H54 (cell line): Measurements from ENCODE around the gene CASK.

Experiments used
- DNase-seq: peaks from one replicate; pipeline ENCODE4 v3.0.0; 2011; ENCODE audit warnings: low spot score, mixed read lengths; ENCODE audit not compliant: insufficient read length
- FAIRE-seq: peaks from 3 replicates; lab custom pipeline; 2011; peaks lifted over from hg19 to GRCh38; lab: Jason Lieb, UNC
- POLR2A ChIP-seq: IDR thresholded peaks from 2 replicates; pipeline ENCODE4 v1.6.1; 2011; ENCODE audit warnings: low read depth, mild to moderate bottlenecking, low read length

CASK gene

DNA sequence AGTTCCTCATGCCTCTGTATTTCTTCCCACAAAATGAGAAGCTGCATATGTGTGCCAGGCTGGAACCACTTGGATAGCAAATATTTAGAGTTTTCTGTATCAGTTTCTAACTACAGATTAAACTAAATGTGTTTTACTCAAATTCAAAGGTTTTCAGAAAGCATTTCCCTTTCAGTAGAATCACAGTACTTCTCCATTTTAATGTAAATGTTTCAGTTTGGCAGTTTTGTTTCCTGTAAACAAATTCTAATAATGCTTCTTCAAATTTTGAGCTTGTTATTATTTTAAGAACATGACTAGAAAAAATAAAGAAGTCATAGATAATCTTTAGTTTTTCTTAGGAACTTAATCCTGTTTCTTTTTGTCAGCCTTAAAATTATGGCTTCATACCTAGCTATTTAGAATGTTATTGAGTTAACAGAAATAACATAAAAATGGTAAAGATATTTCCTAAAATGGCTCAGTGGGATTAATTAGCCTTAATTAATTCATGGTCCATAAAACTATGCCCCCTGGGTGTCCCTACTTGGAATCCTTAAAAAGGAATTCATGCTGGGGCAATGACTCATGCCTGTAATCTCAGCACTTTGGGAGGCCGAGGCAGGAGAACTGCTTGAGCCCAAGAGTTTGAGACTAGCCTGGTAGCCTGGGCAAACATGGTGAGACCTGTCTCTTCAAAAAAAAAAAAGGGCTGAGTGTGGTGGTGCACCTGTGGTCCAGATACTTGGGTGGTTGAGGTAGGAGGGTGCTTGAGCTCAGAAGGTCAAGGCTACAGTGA lies 318.4 kb downstream of the CASK start:
- FAIRE-seq: no peak
- DNase-seq: no peak
- no peak for TF ChIP-seq POLR2A

DNA sequence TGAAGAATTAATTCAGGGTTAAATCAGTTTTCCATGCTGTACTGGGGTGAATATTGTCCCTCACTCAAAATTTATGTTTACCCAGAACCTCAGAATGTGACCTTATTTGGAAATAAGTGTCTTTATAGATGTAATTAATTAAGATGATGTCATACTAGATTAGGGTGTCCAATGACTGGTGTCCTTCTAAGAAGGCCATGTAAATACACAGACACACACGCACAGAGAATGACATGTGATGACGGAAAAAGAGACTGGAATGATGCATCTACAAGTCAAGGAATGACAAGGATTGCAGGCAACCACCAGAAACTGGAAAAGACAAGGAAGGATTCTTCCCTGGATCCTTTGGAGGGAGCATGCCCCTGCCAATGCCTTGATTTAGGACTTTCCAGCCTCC lies 319.2 kb downstream of the CASK start:
- TF ChIP-seq POLR2A: no peak
- no peak for DNase-seq
- no peak for FAIRE-seq

DNA sequence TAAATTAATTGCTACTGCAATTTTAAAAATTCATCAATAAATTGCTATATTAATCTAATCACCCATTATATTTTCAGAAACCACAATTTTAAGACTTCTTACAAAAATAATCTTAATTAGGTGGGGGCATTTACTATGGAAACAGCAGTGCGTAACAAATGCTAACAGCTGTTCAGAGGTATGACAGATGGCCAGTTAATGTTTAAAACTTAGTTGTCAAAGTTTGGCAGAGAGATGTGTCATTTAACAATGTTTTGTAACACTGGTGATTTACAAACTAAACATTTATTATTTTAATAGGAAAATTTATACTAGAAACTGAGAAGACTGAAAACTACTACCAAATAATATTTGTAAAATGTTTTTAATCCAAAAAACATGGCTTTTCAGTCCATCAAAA lies 319.8 kb downstream of the CASK start:
- FAIRE-seq: no peak
- TF ChIP-seq POLR2A: no peak

DNA sequence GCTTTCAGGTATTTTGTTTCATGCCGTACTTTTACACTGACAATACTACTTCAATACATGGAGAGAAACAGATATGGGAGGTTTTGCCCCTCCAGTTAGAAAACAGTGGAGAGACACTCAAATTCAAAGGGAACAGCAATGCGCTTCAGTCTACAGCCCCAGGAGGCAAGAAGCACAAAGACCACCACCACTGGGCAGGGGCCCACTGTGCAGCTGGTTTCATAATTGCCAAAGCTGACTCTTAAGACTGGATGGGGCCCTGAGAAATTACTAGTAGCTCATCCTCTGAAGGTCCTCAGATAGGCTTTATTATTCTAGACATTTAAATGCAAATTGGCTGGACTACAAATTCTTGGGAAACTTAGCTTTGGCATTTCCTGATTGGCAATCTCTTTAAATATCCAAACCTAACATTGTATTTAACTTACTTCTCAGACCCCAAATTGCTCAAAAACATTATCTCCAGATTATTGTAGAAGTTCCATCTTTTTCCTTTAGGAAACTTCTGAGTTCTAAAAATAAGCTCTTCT lies 320.5 kb downstream of the CASK start:
- FAIRE-seq: no peak
- DNase-seq: no peak
- TF ChIP-seq POLR2A: no peak

More for the DNA sequence above, 319.8 kb downstream of the CASK start:
- DNase-seq: no peak

DNA sequence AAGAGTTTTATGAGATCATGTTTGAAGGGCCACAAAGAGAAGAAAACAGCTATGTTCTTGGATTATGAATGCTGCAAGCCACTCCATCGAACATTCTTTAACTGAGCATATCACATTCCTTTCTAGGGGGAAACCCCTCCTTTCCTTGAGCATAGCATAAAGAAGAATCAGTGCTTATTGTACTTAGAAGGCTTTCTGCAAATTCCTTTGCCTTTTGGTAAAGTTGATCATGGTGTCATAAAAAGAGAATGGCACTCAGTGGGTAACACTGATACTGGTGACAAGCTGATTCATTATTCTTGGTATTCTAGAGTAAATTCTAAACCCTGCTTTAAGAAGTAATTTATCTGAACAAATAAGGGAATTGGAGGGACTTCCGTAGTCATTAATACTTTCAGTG lies 323.1 kb downstream of the CASK start:
- DNase-seq (no peak), FAIRE-seq (no peak)
- TF ChIP-seq POLR2A: no peak

DNA sequence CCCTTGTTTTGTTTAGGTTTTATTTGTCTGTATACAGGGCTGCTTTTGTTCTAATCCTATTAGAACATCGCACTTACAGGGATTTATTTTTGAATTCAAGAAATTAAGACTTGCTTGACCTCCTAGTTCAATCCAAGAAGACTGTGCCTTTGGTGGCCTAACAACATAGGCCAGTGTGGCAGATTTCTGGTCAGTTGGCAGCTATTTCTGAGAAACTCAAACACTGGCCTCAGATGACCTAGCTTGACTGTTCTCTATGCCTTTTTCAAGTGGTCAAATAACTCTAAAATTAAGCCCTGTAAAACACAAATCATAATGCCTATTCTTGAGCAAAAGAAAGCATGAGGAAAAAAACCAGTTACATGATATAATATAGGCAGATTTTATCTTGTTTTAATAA lies 323.8 kb downstream of the CASK start:
- no peak for TF ChIP-seq POLR2A
- DNase-seq: no peak

DNA sequence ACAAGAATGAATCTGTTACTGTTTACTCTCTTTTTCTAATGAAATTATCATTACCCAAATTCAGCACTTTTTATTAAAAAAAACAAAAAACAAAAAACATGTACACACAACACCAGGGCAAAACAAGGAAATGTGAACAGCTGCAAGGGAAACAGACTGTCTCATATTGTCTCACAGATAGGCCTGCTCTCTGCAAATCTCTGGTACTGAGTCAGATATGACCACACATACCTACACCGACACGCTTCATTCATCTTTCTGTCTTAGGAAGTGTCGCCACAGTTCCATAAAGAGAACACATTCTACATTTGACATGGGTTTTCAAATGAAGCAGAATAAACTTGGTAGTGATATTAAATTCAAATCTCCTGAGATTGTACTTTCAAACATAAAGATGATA lies 326.8 kb downstream of the CASK start:
- FAIRE-seq (no peak), DNase-seq (no peak)
- no peak for TF ChIP-seq POLR2A

More for the DNA sequence above, 323.8 kb downstream of the CASK start:
- no peak for FAIRE-seq

DNA sequence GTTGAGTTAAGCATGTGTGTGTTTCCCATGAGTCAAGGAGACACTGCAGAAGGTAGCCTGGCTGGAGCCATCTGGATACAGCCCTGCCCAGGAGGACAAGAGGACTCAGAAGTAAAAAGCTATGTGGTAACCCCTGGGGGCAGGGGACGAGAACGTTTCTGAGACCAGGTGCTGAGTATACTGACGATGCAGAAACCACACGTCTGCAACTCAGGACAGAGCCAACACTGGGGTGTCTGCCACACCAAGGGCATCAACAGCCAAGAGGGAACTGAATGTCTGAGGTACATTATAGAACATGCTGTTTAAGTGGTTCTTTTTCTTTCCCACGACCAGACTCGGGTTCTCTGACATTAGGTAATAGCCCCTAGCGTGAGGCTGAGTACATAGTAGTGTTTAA lies 328.7 kb downstream of the CASK start:
- DNase-seq: no peak
- no peak for TF ChIP-seq POLR2A
- no peak for FAIRE-seq

DNA sequence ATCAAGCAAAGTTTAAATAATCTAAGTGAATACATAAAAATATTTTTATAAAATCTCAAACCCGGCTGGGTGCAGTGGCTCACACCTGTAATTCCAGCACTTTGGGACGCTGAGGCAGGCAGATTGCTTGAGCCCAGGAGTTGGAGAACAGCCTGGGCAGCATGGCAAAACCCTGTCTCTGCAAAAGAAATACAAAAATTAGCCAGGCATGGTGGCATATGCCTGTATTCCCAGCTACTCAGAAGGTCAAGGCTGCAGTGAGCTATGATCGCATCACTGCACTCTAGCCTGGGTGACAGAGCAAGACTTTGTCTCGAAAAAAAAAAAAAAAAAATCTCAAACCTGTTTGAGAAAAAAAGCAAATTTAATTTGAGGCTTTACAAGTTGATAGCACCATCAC lies 331.4 kb downstream of the CASK start:
- no peak for TF ChIP-seq POLR2A
- DNase-seq (no peak), FAIRE-seq (no peak)

DNA sequence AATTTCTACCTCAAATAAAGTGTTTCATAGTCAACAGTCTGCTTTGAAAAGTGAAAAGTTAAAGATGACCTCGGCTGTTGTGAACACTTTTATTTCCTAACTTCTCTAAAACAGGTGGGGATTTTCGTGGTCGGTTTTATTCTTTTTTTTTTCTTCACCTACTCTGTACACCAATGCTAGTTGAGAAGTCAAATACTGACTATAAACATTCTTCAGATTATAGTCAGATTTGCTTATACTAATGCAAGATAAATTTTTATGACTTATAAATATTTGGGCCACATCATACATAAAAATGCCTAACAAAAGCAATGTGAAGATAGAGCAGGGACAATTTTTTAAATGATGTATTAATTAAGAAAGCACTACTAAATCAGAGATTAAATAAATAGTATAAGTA lies 332.7 kb downstream of the CASK start:
- no peak for FAIRE-seq
- no peak for DNase-seq

DNA sequence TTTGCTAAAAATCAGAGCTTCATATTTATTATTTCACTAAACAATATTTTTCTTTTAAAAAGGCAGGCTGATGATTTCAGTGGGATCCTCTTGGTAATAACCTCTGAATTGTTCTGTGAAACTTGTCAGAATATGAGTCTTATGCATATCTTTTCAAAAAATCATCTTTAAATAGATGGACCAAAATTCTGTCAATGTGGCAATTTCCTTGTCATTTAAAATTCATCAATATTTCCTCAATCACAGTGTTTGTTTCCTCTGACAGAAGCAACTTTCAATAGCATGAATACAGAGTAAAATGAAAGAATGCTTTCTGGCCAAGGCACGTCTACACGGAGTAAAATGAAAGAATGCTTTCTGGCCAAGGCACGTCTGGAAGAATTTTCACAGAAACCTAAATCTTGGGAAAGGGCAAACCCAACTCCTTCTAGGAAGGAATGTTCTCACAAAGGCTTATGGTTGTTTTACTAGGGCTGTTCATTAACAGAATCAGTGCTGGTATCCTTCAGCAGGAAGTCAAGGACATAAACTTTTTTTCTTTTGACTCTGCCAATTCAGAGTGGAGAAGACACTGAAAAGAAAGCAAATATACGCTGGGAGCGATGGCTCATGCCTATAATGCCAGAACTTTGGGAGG lies 333.6 kb downstream of the CASK start:
- DNase-seq (no peak), FAIRE-seq (no peak)
- no peak for TF ChIP-seq POLR2A

More for the DNA sequence above, 332.7 kb downstream of the CASK start:
- TF ChIP-seq POLR2A: no peak

DNA sequence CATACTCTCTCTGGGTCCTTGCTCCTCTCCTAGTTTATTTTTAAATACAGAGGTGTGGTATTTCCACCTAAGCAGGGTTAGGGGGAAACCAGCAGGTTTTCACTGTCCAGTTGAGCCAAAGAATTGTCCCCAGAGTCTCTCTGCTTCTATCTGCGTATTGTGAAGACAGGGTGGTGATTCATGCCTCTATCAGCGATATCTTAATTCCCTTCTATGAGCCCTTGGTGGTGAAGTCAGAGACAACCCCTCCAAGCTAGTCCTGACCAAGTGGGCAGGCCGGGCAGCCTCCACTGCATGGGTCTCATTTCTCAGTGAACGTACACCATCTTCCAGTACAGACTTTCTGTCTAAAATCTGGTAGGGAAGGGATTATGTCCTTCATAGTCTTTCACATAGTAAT lies 335.1 kb downstream of the CASK start:
- DNase-seq (no peak), FAIRE-seq (no peak)
- no peak for TF ChIP-seq POLR2A

DNA sequence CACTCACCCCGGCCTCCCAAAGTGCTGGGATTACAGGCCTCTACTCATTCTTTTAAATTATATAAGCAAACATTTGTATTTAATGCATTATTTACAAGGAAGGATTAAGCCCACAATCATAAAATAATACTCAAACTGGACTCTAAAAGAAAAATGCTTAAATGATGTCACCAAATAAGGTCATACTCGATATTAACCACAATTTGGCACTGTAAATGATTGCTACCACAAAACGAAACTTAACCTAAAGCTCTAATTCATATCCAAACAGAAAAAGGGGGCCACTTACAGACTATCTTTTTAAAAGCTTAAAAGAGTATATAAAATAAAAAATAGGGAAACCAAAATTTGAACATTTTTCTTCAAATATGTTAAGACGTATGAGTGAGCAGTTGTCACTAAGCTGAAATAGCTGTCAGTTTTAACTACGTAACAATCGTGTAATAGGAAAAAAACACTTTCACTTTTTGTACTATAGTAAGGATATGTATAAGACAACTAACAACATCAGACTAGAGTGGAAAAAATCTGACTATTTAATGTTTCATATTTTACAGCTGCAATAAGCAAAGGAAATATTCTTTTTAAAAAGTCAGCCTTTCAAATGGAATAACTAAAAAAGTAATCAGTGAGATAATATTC lies 342.8 kb downstream of the CASK start:
- no peak for DNase-seq
- no peak for FAIRE-seq
- no peak for TF ChIP-seq POLR2A

DNA sequence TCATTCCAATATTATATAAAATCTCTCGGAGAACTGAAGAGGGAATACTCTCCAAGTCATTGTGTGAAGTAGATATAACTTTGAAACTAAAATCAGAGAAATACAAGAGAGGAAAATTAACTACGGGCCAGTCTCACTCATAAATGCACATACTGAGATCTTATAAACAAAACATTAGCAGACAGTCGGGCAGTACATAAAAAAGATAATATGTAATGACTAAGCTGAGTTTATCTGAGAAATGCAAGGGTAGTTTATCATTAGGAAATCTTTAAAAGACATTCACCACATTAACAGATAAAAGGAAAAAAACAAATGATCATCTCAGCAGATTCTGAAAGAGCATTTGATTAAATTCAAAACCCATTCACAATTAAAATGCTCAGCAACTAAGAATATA lies 359.5 kb downstream of the CASK start:
- no peak for TF ChIP-seq POLR2A
- FAIRE-seq (no peak), DNase-seq (no peak)
